ENCODE data around the gene PRSS27. TPM values are rescaled to one million over a fixed set of nuclear protein-coding genes. Genes with fewer than 3 reads are reported as not detected.
"Not testable (repeated sequence)": the region's sequence is repeated elsewhere in the genome, so short reads cannot be mapped to it uniquely, and the experiment has no call there.

The PRSS27 gene
- total RNA-seq, 1 donor from 2014 or later, result 1.3 TPM

- no peak for DNase-seq (ENCODE audit: low read depth)
- Histone ChIP-seq H3K27me3 (ENCODE audit: control insufficient read depth, insufficient read depth, low read length) (no peaks in the 10 kb centered on the region), H3K36me3 (ENCODE audit: control insufficient read depth, insufficient read depth, low read length) (peaks cover 28% of the 10 kb centered on the region), H3K4me3 (ENCODE audit: low read depth, low read length) (no peak overlapping the region)
- no peak for FAIRE-seq
- TF ChIP-seq CTCF (IDR thresholded peaks at IDR 0.05; ENCODE audit: insufficient read depth, low read length, severe bottlenecking), result no peak
Measured at GRCh38 chr16:2697401-2697948, 22.5 kb downstream of the PRSS27 start.

DNA sequence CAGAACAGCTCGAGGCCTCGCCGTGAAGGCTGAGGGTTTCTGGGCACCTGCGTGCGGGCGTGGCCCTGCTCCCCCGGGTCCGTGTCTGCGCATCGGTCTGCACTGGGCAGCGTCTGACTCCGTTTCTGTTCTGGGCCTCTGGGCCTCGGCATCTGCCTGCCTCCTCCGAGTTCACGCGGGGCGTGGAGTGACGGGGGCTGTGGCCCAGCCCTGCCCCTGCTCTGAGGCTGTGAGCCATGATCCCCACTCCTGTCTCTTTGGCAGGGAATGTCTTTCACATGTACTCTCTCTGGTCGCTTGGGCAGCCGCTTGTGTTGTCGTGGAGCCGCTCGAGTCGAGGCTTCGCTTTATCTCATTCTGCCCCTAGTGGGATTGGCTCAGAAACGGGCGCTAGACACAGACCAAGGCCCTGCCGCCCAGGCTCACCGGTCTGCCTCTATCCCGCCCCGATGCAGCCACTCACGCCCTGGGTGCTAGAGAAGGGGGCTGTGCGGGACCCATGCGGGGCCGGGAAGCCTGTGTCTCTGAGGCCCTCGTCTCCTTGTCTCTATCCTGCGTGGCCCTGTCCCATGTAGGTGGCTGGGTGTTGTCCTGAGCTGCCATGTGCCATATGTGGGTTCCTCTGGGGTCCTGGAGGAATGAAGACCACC is 23.3 kb downstream of the PRSS27 start:
- H3K36me3 ChIP-seq (ENCODE audit: control insufficient read depth, insufficient read depth, low read length), result peaks cover 25% of the 10 kb centered on the region
- peak; percentile 60 for FAIRE-seq

DNA sequence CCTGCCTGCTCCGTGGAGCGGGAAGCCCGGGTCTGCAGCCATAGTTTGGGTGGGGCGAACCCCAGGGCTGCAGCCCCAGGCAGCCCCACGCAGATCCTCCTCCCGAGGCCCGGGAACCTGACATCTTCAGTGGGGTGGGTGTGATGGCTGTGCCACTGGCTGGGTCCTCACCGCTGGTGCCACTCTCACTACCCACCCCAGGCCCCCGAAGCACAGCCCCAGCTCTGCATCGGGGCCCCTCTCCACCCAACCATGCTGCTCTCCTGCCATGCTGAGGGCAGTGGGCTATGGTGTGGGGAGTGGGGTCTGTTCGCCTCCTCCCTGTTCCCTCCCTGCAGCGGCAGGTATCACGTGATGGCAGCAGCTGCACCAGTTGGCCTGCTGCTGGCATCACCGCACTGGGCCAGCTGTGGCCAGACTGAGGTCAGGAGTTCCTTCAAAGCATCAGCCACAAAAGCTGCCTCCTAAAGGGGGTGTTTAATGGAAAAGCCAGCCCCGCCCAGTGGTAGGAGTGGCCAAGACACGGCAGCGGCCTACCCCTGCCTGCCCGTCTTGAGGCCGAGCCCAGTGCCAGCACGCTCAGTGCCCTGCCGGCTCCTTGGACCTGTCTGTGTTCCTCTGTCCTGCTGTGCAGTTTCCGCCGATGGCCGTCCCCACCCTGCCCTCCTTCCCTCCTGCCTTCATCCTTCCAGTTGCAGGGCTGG is 26.9 kb downstream of the PRSS27 start:
- peaks cover 15% of the 10 kb centered on the region for H3K36me3 ChIP-seq (ENCODE audit: control insufficient read depth, insufficient read depth, low read length)
- FAIRE-seq, result no peak
- TF ChIP-seq CTCF (IDR thresholded peaks at IDR 0.05; ENCODE audit: insufficient read depth, low read length, severe bottlenecking), result no peak

More for the DNA sequence above, 23.3 kb downstream of the PRSS27 start:
- not testable (repeated sequence) for H3K27me3 ChIP-seq (ENCODE audit: control insufficient read depth, insufficient read depth, low read length); H3K4me3 ChIP-seq (ENCODE audit: low read depth, low read length); DNase-seq (ENCODE audit: low read depth)

GRCh38 chr16:2692251-2692947 is 27.6 kb downstream of the PRSS27 start:
- Histone ChIP-seq H3K27me3 (ENCODE audit: control insufficient read depth, insufficient read depth, low read length) (no peaks in the 10 kb centered on the region), H3K4me3 (ENCODE audit: low read depth, low read length) (no peak overlapping the region), H3K36me3 (ENCODE audit: control insufficient read depth, insufficient read depth, low read length) (peaks cover 14% of the 10 kb centered on the region)
- TF ChIP-seq CTCF (IDR thresholded peaks at IDR 0.05; ENCODE audit: insufficient read depth, low read length, severe bottlenecking), result no peak
- no peak for FAIRE-seq
- no peak for DNase-seq (ENCODE audit: low read depth)

More for the DNA sequence above, 26.9 kb downstream of the PRSS27 start:
- no peak overlapping the region for H3K4me3 ChIP-seq (ENCODE audit: low read depth, low read length)
- no peak for DNase-seq (ENCODE audit: low read depth)
- no peaks in the 10 kb centered on the region for H3K27me3 ChIP-seq (ENCODE audit: control insufficient read depth, insufficient read depth, low read length)

DNA sequence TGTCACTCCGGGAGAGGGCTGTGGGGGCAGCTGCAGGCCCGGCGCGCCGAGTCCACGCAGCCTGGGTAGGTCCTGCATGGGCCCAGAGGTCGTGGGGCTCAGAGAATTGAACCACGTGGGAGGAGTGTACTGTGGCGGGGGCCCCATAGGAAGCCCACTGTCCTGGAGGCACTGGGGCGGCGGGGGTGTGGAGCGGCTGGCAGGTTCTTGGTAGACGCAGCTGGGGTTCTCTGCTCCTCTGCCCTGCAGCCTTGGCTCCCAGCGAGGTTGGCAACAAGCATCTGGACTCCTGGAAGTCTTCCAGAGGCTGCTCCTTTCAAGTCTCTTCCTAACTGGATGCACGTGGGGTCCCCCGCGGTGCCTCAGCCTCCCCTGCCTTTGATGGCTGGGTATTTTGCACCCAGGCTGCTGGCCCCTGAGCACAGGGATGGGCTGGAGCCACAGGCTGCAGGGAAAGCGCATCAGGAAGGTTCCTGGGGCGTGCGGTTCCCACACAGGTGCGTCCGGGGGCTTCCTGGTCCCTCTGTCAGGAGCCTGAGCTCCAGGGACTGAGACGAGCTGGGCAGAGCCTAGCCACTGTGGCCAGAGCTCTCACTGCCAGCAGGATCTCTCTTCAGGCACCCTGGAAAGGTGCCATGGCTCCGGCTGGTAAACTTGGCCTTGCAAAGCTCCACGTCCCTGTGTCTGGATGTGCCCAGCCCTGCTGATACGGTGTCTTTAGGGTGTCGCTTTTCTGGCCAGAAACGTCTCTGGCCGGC is 28.4 kb downstream of the PRSS27 start:
- DNase-seq (ENCODE audit: low read depth), result no peak
- no peak for FAIRE-seq
- TF ChIP-seq CTCF (IDR thresholded peaks at IDR 0.05; ENCODE audit: insufficient read depth, low read length, severe bottlenecking), result no peak
- Histone ChIP-seq H3K27me3 (ENCODE audit: control insufficient read depth, insufficient read depth, low read length) (no peaks in the 10 kb centered on the region), H3K36me3 (ENCODE audit: control insufficient read depth, insufficient read depth, low read length) (peaks cover 11% of the 10 kb centered on the region), H3K4me3 (ENCODE audit: low read depth, low read length) (no peak overlapping the region)
